GM21619 (cell line): Measurements from ENCODE around the gene EDIL3.

Experiments used
- ATAC-seq: cut with Tn5 transposase; IDR thresholded peaks from one replicate; pipeline ENCODE4 v1.9.1; 2021; ENCODE audit not compliant: unreplicated experiment

EDIL3 gene, protein sequence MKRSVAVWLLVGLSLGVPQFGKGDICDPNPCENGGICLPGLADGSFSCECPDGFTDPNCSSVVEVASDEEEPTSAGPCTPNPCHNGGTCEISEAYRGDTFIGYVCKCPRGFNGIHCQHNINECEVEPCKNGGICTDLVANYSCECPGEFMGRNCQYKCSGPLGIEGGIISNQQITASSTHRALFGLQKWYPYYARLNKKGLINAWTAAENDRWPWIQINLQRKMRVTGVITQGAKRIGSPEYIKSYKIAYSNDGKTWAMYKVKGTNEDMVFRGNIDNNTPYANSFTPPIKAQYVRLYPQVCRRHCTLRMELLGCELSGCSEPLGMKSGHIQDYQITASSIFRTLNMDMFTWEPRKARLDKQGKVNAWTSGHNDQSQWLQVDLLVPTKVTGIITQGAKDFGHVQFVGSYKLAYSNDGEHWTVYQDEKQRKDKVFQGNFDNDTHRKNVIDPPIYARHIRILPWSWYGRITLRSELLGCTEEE

GRCh38 chr5:84384604-84385575 lies at the start of gene EDIL3:
Gene EDIL3, minus strand, starts transcription at chr5:84384880. Its CDS starts 506 bp downstream, at chr5:84384374.
- no peak for ATAC-seq

- ATAC-seq: no peak
Observed at GRCh38 chr5:84433461-84433860, 48.8 kb upstream of the EDIL3 start.

GRCh38 chr5:84430863-84431663 lies 46.4 kb upstream of the EDIL3 start:
- no peak for ATAC-seq

DNA sequence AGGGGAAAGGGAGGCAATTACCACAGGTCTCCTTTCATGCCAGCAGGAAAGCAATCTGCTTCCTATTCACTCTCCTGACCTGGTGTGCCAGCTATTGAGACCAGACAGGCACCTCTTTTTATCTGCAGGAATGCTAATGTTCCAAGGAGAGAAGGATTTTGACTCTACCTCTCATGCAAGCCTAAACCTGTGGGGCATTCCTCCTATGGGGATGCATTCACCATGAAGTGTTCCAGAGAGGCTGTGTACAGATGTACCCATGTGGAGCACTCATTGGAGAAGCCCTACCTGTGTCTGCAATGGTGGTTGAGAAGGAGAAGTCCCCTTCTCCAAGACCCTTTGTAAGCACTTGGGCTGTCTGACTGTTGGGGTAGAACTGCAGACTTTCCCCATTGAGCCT lies 45.4 kb upstream of the EDIL3 start:
- no peak for ATAC-seq

- no peak for ATAC-seq
Observed at GRCh38 chr5:84425365-84425881, 40.7 kb upstream of the EDIL3 start.

DNA sequence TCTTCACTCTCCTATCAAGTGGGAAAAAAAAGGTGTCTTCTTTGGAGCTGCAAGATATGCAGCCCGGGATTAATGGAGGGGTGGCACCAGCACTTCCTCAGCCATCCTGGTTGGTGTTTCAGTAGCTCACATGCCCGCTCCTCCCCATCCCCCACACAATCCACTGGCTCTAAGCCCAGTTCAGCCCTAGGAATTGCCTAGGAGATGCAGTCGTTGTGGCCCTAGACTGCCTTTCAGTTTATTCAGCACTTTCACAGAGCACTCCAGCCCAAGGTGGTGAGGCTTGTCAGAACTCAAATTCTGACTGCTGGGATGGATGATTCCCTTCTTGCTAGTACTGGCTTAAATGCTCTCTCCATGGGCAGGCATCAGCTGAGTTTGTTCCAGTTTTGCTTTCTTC lies 35.1 kb upstream of the EDIL3 start:
- ATAC-seq: no peak

- no peak for ATAC-seq
Observed at GRCh38 chr5:84411832-84412605, 27.3 kb upstream of the EDIL3 start.

DNA sequence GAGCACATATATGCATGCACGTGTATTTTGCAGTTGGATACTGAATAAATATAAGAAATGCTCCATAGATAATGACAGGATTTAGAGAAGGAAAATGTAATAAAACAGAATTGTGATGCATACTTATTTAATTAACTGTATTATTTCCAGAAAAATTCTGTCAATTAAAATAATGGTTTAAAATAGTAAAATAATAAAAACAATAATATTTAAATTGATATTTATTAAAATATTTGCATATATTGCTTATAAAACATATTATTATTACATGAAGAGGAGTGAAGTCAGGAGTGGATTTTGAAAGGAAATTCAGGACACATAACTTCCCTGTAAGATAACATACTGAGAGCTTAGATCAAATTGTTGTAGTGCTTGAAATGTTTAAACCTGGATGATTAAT lies 21.4 kb upstream of the EDIL3 start:
- no peak for ATAC-seq

- ATAC-seq: no peak
Observed at GRCh38 chr5:84403773-84404172, 19.1 kb upstream of the EDIL3 start.

- ATAC-seq: no peak
Observed at GRCh38 chr5:84397385-84397784, 12.7 kb upstream of the EDIL3 start.

DNA sequence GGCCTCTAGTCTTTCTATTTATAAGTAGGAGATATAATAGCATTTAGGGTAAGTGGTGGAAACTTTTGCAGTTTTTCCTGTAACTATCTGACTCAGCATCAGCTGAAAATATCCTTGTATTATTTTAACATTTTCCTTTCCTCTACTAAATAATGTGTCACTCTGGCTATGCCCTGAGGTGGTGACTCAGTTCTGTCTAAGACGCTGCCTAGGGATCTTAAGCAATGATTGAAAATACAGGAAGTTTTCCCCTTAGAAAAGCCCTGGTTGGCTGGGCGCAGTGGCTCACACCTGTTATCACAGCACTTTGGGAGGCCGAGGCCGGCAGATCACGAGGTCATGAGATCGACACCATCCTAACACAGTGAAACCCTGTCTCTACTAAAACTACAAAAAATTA lies 9.3 kb upstream of the EDIL3 start:
- ATAC-seq: no peak

DNA sequence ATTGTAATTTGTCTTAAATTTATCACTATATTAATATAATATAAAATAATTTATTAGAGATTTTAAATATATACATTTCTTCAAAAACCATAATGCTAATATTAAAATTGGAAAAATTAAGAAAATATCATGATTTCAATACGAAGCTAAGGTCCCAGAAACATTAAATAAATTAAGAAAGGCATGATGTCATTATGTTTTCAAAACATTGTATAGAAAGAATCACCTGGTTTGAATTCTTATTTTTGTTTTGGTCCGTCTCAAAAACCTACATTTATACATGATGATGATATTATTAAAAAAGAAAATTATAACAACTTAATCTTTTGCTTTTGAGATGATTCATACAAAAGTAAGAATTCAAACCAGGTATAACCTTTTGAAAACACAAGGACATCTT lies 8.2 kb upstream of the EDIL3 start:
- ATAC-seq: no peak

DNA sequence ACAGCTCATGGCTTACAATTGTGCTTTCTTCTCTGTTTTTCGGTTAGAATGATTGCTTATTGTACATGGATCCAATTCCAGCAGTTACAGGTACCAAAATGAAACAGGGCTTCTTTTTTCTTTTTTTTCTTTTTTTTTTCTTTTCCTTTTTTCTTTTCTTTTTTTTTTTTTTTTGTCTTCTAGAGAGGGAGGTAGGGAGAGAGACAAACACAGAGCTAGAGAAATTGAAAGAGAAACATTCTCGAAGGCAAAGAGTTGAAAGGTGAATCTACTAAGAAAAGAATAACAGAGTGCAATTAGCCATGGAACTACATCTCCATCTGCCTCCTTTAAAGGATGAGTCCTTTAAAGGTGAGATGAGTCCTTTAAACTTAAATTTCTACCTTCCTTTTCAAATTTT lies 1.0 kb upstream of the EDIL3 start:
- ATAC-seq: no peak

GRCh38 chr5:84383816-84384603 lies 670 bp downstream of the EDIL3 start:
- ATAC-seq: no peak

- ATAC-seq: no peak
Observed at GRCh38 chr5:84383296-84383815, 1.3 kb downstream of the EDIL3 start.

DNA sequence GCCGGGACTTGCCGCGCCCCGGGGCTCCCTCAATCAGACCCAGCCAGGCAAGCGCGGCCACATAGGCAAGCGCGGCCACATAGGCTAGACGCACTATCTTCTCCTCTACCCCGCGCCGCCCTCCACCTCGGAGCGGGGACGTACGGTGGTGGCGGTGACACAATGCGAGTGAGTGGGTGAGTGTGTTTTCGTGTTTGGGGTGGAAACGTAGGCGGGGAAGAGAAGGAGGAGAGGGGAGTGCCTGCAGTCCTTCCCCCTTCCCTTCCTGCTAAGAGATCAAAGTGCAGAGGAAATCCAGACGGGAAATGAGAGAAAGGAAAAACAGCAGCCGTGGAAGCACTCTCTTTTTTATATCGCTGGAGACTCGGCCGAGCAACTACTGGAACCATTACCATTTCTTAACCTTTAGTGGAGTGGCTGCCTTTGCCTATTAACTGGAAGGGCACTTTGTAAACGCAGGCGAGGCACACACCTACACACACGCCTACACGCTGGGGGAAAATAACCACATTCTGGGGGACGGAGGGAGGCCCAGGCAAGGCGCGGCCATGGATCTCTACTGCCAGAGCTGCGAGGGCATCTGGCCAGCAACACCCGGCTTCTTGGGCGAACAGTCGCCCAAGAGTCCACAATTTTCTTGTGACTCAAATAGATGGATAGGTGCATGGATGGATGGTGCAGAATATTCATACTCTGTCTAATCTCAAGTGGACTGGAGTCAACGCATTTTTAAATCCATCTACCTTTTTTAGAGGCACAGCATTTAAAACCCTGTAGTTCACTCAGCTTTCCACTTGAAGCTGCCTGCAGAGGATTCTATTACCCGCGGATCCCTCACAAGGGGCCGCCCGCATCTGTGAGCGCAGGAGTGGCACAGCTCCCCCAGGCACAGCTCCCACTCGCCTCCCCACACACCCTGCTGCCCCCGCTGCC lies 2.1 kb downstream of the EDIL3 start:
- ATAC-seq: no peak

- no peak for ATAC-seq
Observed at GRCh38 chr5:84381502-84382362, 2.9 kb downstream of the EDIL3 start.
